PC-9 (cell line): ENCODE results near the gene PFKFB3. TPM values are rescaled to one million over a fixed set of nuclear protein-coding genes. Genes with fewer than 3 reads are reported as not detected.

Experiments used
- BruUV-seq: library from RNA; stranded (reverse); fragments of 400-500 nt; replicated peaks from 2 replicates; lab custom pipeline; 2021; lab: Mats Ljungman, UMichigan
- CTCF ChIA-PET: fragments of 300-600 bp; sonication (Branson Sonifier 250); formaldehyde crosslinking; loops from one replicate; lab custom pipeline; 2022; ENCODE audit warnings: antibody characterized with exemption; lab: Charles Lee
- POLR2A ChIA-PET: fragments of 300-600 bp; sonication (Branson Sonifier 250); formaldehyde crosslinking; loops from one replicate; lab custom pipeline; 2022; ENCODE audit warnings: antibody characterized with exemption; ENCODE audit not compliant: unreplicated experiment; lab: Charles Lee
- DNase-seq, 2 experiments: peaks; one replicate each; pipeline versions ENCODE4 v3.0.0 to v3.0.0-alpha.2; 2015 to 2022; ENCODE audit warnings: mixed read lengths in 1 of 2
- H2AFZ ChIP-seq: fragments of 200-600 bp; sonication (generic); 2 replicates; pipeline ENCODE4 v1.8.1; 2017; ENCODE audit warnings: antibody characterized with exemption
- H3F3A ChIP-seq: fragments of 200-600 bp; sonication (generic); 2 replicates; pipeline ENCODE4 v1.8.1; 2017; ENCODE audit warnings: antibody characterized with exemption, mild to moderate bottlenecking, low read depth; ENCODE audit not compliant: insufficient read depth
- H3K27ac ChIP-seq: fragments of 200-600 bp; sonication (generic); 2 replicates; pipeline ENCODE4 v1.6.1; 2016; ENCODE audit warnings: mixed run types
- H3K27me3 ChIP-seq: fragments of 200-600 bp; sonication (generic); 2 replicates; pipeline ENCODE4 v1.6.1; 2016; ENCODE audit warnings: low read depth, mixed run types; ENCODE audit not compliant: insufficient read depth
- H3K36me3 ChIP-seq: fragments of 200-600 bp; sonication (generic); 2 replicates; pipeline ENCODE4 v1.6.1; 2016; ENCODE audit warnings: low read depth, mixed run types
- H3K4me1 ChIP-seq: fragments of 200-600 bp; sonication (generic); replicated peaks from 2 replicates; pipeline ENCODE4 v1.6.1; 2016; ENCODE audit warnings: mixed run types; ENCODE audit not compliant: insufficient read depth
- H3K4me2 ChIP-seq: fragments of 200-600 bp; sonication (generic); 2 replicates; pipeline ENCODE4 v1.6.1; 2017; ENCODE audit warnings: mixed run types
- H3K4me3 ChIP-seq: fragments of 200-600 bp; sonication (generic); 2 replicates; pipeline ENCODE4 v1.6.1; 2016; ENCODE audit warnings: mixed run types
- H3K79me2 ChIP-seq: fragments of 200-600 bp; sonication (generic); 2 replicates; pipeline ENCODE4 v1.6.1; 2017; ENCODE audit warnings: low read depth, mixed run types
- H3K9me2 ChIP-seq: fragments of 200-600 bp; sonication (generic); 2 replicates; pipeline ENCODE4 v1.8.1; 2017; ENCODE audit warnings: mild to moderate bottlenecking; ENCODE audit not compliant: insufficient read depth
- H3K9me3 ChIP-seq: fragments of 200-600 bp; sonication (generic); 2 replicates; pipeline ENCODE4 v1.8.1; 2016; ENCODE audit warnings: low read depth; ENCODE audit not compliant: insufficient read depth
- H4K20me1 ChIP-seq: fragments of 200-600 bp; sonication (generic); 2 replicates; pipeline ENCODE4 v1.8.1; 2017; ENCODE audit not compliant: insufficient read depth
- EZH2 ChIP-seq: fragments of 200-600 bp; sonication (generic); IDR thresholded peaks from 2 replicates; pipeline ENCODE4 v1.8.0; 2017; ENCODE audit warnings: antibody characterized with exemption, low read depth
- intact Hi-C: fragments of 100-400 bp; cut with micrococcal nuclease; formaldehyde crosslinking; loops from one replicate; pipeline ENCODE4 v1.10.0; 2022; ENCODE audit not compliant: unreplicated experiment
- total RNA-seq: library from RNA; stranded (reverse); gene quantifications from 2 replicates; pipeline ENCODE4 v1.2.3, GENCODE V29; 2021
- TF ChIP-seq, protein P1 (sequence below): fragments of 200-600 bp; sonication (generic); conservative IDR thresholded peaks from 2 replicates; pipeline ENCODE4 v1.6.1; 2017; ENCODE audit warnings: mixed run types, antibody characterized with exemption, mild to moderate bottlenecking, moderate library complexity

The PFKFB3 gene
- total RNA-seq, 1 experiment from 2014 or later = 37.8 TPM

DNA sequence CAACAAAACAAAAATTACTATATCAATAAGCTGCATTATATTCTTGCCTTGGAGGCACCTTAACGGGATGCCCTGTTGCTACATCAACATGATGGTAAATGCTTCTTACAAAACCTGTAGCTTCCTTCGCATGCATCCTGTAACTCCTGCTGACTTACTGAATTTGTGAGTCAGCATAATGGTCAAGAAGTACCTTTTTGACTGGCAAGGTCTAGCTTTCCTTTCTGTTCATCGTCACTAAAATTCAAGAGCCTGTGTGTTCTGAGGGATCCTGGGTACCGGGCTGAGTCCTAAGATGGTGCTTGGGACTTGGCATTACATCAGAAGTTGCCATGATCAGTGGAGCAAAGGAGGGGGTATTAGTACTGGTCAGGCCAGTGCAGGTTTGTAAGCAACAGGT, 4.9 kb downstream of the PFKFB3 start:
- Histone ChIP-seq H3K4me2 (no peak overlapping the region), H3K79me2 (peaks cover 37% of the 10 kb centered on the region), H3K4me3 (no peak overlapping the region), H2AFZ (no peak overlapping the region), H3K9me2 (no peaks in the 10 kb centered on the region), H3F3A (peaks cover 6% of the 10 kb centered on the region), H3K4me1 (peaks cover 5% of the 10 kb centered on the region; the same call in 1 of the 2 replicates), H4K20me1 (peaks cover 17% of the 10 kb centered on the region; the same call in 1 of the 2 replicates), H3K27ac (no peak overlapping the region), H3K9me3 (no peaks in the 10 kb centered on the region), H3K36me3 (no peaks in the 10 kb centered on the region), H3K27me3 (no peaks in the 10 kb centered on the region)
- no TSS peak for BruUV-seq
- no peak for DNase-seq
- POLR2A ChIA-PET = interaction anchor here (0.7 kb wide), 1 partner anchor 27 kb away, joined by 3 read pairs; no protein-coding TSS in a partner anchor
- intact Hi-C loops = loop anchor here (10.0 kb wide), 1 partner anchor 457 kb away; no protein-coding TSS in a partner anchor
- no peak for TF ChIP-seq EZH2
- TF ChIP-seq, protein P1, sequence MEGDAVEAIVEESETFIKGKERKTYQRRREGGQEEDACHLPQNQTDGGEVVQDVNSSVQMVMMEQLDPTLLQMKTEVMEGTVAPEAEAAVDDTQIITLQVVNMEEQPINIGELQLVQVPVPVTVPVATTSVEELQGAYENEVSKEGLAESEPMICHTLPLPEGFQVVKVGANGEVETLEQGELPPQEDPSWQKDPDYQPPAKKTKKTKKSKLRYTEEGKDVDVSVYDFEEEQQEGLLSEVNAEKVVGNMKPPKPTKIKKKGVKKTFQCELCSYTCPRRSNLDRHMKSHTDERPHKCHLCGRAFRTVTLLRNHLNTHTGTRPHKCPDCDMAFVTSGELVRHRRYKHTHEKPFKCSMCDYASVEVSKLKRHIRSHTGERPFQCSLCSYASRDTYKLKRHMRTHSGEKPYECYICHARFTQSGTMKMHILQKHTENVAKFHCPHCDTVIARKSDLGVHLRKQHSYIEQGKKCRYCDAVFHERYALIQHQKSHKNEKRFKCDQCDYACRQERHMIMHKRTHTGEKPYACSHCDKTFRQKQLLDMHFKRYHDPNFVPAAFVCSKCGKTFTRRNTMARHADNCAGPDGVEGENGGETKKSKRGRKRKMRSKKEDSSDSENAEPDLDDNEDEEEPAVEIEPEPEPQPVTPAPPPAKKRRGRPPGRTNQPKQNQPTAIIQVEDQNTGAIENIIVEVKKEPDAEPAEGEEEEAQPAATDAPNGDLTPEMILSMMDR = no peak
- CTCF ChIA-PET = interaction anchor here (1.0 kb wide), 1 partner anchor 195 kb away, joined by 10 read pairs; no protein-coding TSS in a partner anchor

- Histone ChIP-seq H3K27ac (no peak overlapping the region), H4K20me1 (peaks cover 17% of the 10 kb centered on the region; the same call in 1 of the 2 replicates), H3K79me2 (peaks cover 37% of the 10 kb centered on the region), H3K9me3 (no peaks in the 10 kb centered on the region), H3K9me2 (no peaks in the 10 kb centered on the region), H3F3A (peaks cover 4% of the 10 kb centered on the region; the same call in 1 of the 2 replicates), H3K27me3 (no peaks in the 10 kb centered on the region), H3K4me2 (no peak overlapping the region), H3K36me3 (no peaks in the 10 kb centered on the region), H3K4me1 (peaks cover 5% of the 10 kb centered on the region; the same call in 1 of the 2 replicates), H2AFZ (no peak overlapping the region), H3K4me3 (no peak overlapping the region)
- no peak for DNase-seq
- ChIA-PET POLR2A (no interaction called here), CTCF (no interaction called here)
- intact Hi-C loops = loop anchor here (10.0 kb wide), 1 partner anchor 456 kb away; no protein-coding TSS in a partner anchor
- TF ChIP-seq, protein P1 = no peak
- no peak for TF ChIP-seq EZH2
- no TSS peak for BruUV-seq
Measured at GRCh38 chr10:6208799-6209235, 6.1 kb downstream of the PFKFB3 start.

DNA sequence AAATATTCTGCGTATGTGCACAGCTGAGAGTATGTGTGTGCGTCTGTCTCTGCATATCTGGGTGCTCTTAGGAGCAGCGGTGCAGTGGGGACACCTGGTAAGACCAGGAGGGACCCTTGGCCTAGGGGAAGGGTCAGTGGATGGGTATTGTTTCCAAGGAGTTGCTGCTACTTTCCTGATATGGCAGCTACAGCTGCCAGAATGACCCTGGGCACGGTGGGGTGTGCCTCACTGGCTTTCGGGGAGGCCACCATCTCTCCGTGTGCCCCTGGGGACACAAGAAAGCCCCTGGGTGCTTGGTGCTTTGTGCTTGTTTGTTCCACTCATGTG, 8.6 kb downstream of the PFKFB3 start:
- H3F3A ChIP-seq = no peaks in the 10 kb centered on the region
- no peaks in the 10 kb centered on the region for H3K9me3 ChIP-seq
- no peak for DNase-seq
- ChIA-PET CTCF (no interaction called here), POLR2A (no interaction called here)
- no peak overlapping the region for H2AFZ ChIP-seq
- no peak overlapping the region for H3K27ac ChIP-seq
- H3K9me2 ChIP-seq = no peaks in the 10 kb centered on the region
- no peak for TF ChIP-seq EZH2
- TF ChIP-seq, protein P1 = no peak
- no peak overlapping the region for H3K4me3 ChIP-seq
- no TSS peak for BruUV-seq
- no peaks in the 10 kb centered on the region for H3K27me3 ChIP-seq
- no peak overlapping the region for H3K4me2 ChIP-seq
- peaks cover 10% of the 10 kb centered on the region; the same call in 1 of the 2 replicates for H4K20me1 ChIP-seq
- H3K36me3 ChIP-seq = no peaks in the 10 kb centered on the region
- intact Hi-C loops = no loop called here
- H3K79me2 ChIP-seq = peaks cover 26% of the 10 kb centered on the region; the same call in 1 of the 2 replicates
- no peaks in the 10 kb centered on the region for H3K4me1 ChIP-seq
